ENCODE measurements around the gene NR2F1-AS1.

GRCh38 chr5:93497096-93497495, 83.9 kb downstream of the NR2F1-AS1 start:
- TF ChIP-seq CTCF (IDR thresholded peaks at IDR 0.05) = no peak
- TF ChIP-seq POLR2A (IDR thresholded peaks at IDR 0.05) = no peak
